ENCODE results near the gene EID2B. TPM values are rescaled to one million over a fixed set of nuclear protein-coding genes. Genes with fewer than 3 reads are reported as not detected.

Gene EID2B
- total and polyA plus RNA-seq, 9 donors, result 2.3 to 7.5 (median 6.2) TPM

GRCh38 chr19:39518975-39519374, 13.7 kb downstream of the EID2B start:
- Histone ChIP-seq H3K9me3 (no peaks in the 10 kb centered on the region), H3K4me3 (no peak overlapping the region), H3K27ac (no peak overlapping the region), H3K27me3 (no peaks in the 10 kb centered on the region), H3K4me1 (ENCODE audit: insufficient read depth) (peaks cover 5% of the 10 kb centered on the region), H3K36me3 (no peaks in the 10 kb centered on the region)
- intact Hi-C loops (cut with DNase I), result no loop called here
- TF ChIP-seq, protein P1, sequence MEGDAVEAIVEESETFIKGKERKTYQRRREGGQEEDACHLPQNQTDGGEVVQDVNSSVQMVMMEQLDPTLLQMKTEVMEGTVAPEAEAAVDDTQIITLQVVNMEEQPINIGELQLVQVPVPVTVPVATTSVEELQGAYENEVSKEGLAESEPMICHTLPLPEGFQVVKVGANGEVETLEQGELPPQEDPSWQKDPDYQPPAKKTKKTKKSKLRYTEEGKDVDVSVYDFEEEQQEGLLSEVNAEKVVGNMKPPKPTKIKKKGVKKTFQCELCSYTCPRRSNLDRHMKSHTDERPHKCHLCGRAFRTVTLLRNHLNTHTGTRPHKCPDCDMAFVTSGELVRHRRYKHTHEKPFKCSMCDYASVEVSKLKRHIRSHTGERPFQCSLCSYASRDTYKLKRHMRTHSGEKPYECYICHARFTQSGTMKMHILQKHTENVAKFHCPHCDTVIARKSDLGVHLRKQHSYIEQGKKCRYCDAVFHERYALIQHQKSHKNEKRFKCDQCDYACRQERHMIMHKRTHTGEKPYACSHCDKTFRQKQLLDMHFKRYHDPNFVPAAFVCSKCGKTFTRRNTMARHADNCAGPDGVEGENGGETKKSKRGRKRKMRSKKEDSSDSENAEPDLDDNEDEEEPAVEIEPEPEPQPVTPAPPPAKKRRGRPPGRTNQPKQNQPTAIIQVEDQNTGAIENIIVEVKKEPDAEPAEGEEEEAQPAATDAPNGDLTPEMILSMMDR (IDR thresholded peaks at IDR 0.05), result no peak
- TF ChIP-seq POLR2A (IDR thresholded peaks at IDR 0.05) (no peak), EP300 (IDR thresholded peaks at IDR 0.05) (no peak)
- no peak for DNase-seq
- WGBS, 3 donors, result 58 to 77% (median 72%) methylated on average over 9 of the region's 9 CpGs

GRCh38 chr19:39518458-39518857, 14.2 kb downstream of the EID2B start:
- TF ChIP-seq EP300 (IDR thresholded peaks at IDR 0.05) (no peak), POLR2A (IDR thresholded peaks at IDR 0.05) (no peak)
- TF ChIP-seq, protein P1 (IDR thresholded peaks at IDR 0.05), result no peak
- 54 to 70% (median 65%) methylated on average over 5 of the region's 5 CpGs for WGBS, 3 donors
- Histone ChIP-seq H3K27me3 (no peaks in the 10 kb centered on the region), H3K27ac (no peak overlapping the region), H3K36me3 (no peaks in the 10 kb centered on the region), H3K9me3 (no peaks in the 10 kb centered on the region), H3K4me3 (no peak overlapping the region), H3K4me1 (ENCODE audit: insufficient read depth) (peaks cover 5% of the 10 kb centered on the region)
- intact Hi-C loops (cut with DNase I), result no loop called here
- DNase-seq, result no peak

GRCh38 chr19:39517432-39517831, 15.2 kb downstream of the EID2B start:
- no peaks in the 10 kb centered on the region for H3K9me3 ChIP-seq
- no peak overlapping the region for H3K27ac ChIP-seq
- H3K4me1 ChIP-seq (ENCODE audit: insufficient read depth), result peaks cover 5% of the 10 kb centered on the region
- intact Hi-C loops (cut with DNase I), result no loop called here
- no peak for DNase-seq
- TF ChIP-seq, protein P1 (IDR thresholded peaks at IDR 0.05), result no peak
- no peak overlapping the region for H3K4me3 ChIP-seq
- WGBS, 3 donors, result 78 to 79% (median 78%) methylated on average over 3 of the region's 3 CpGs
- no peaks in the 10 kb centered on the region for H3K27me3 ChIP-seq
- H3K36me3 ChIP-seq, result no peaks in the 10 kb centered on the region

GRCh38 chr19:39516270-39516669, 16.4 kb downstream of the EID2B start:
- WGBS, 3 donors, result 46 to 56% (median 50%) methylated on average over 6 of the region's 6 CpGs
- Histone ChIP-seq H3K4me3 (no peak overlapping the region), H3K9me3 (no peaks in the 10 kb centered on the region), H3K36me3 (no peaks in the 10 kb centered on the region), H3K4me1 (ENCODE audit: insufficient read depth) (peaks cover 5% of the 10 kb centered on the region), H3K27ac (no peak overlapping the region), H3K27me3 (no peaks in the 10 kb centered on the region)
- intact Hi-C loops (cut with DNase I), result no loop called here
- DNase-seq, result no peak
- TF ChIP-seq, protein P1 (IDR thresholded peaks at IDR 0.05), result no peak
- no peak for TF ChIP-seq EP300 (IDR thresholded peaks at IDR 0.05)

Measured in ovary (tissue), 9 donors.